OCI-LY1 (cell line): ENCODE results near the gene DENND1A.
A peak's percentile ranks its signal among the peaks of the same experiment; 100 is the strongest.

ENCODE experiments used
- H2AFZ ChIP-seq: fragments of 200-600 bp; sonication (generic), shearing (Covaris generic); 2 replicates; pipeline ENCODE4 v1.6.0; 2014; ENCODE audit warnings: antibody characterized with exemption, mild to moderate bottlenecking, low read length
- H3F3A ChIP-seq: fragments of 200-600 bp; sonication (generic), shearing (Covaris generic); 2 replicates; pipeline ENCODE4 v1.6.0; 2014; ENCODE audit warnings: mild to moderate bottlenecking, antibody characterized with exemption, low read length, moderate library complexity; ENCODE audit not compliant: insufficient read depth
- H3K27ac ChIP-seq: fragments of 200-600 bp; sonication (generic); 2 replicates; pipeline ENCODE4 v1.5.1; 2014; ENCODE audit warnings: low read length, mixed run types, mild to moderate bottlenecking, low read depth; ENCODE audit not compliant: poor library complexity, severe bottlenecking
- H3K27me3 ChIP-seq: fragments of 200-600 bp; sonication (generic); 2 replicates; pipeline ENCODE4 v1.6.0; 2014; ENCODE audit warnings: antibody characterized with exemption, mild to moderate bottlenecking, low read length, moderate library complexity; ENCODE audit not compliant: insufficient read depth
- H3K36me3 ChIP-seq: fragments of 200-600 bp; sonication (generic); 2 replicates; pipeline ENCODE4 v1.6.1; 2014; ENCODE audit warnings: mild to moderate bottlenecking, antibody characterized with exemption, low read length, moderate library complexity, mixed read lengths; ENCODE audit not compliant: insufficient read depth
- H3K4me1 ChIP-seq: fragments of 200-600 bp; sonication (generic); 2 replicates; pipeline ENCODE4 v1.5.1; 2014; ENCODE audit warnings: mild to moderate bottlenecking, low read length, moderate library complexity; ENCODE audit not compliant: insufficient read depth, severe bottlenecking
- H3K4me2 ChIP-seq: fragments of 200-600 bp; sonication (generic), shearing (Covaris generic); 2 replicates; pipeline ENCODE4 v1.6.1; 2014; ENCODE audit warnings: low read length
- H3K4me3 ChIP-seq: fragments of 200-600 bp; sonication (generic); 2 replicates; pipeline ENCODE4 v1.5.1; 2014; ENCODE audit warnings: low read length, low read depth, mild to moderate bottlenecking, mixed read lengths; ENCODE audit not compliant: poor library complexity, severe bottlenecking
- H3K79me2 ChIP-seq: fragments of 200-600 bp; shearing (Covaris generic); 2 replicates; pipeline ENCODE4 v1.6.1; 2016; ENCODE audit warnings: mixed run types, low read length, mixed read lengths; ENCODE audit not compliant: insufficient read depth
- H3K9ac ChIP-seq: fragments of 200-600 bp; sonication (generic), shearing (Covaris generic); 2 replicates; pipeline ENCODE4 v1.6.1; 2014; ENCODE audit warnings: mild to moderate bottlenecking, low read length, mixed read lengths
- H3K9me2 ChIP-seq: fragments of 200-600 bp; sonication (generic), shearing (Covaris generic); 2 replicates; pipeline ENCODE4 v1.6.1; 2014; ENCODE audit warnings: low read depth, mild to moderate bottlenecking, low read length, mixed read lengths
- H3K9me3 ChIP-seq: fragments of 200-600 bp; shearing (Covaris generic); 2 replicates; pipeline ENCODE4 v1.6.1; 2014; ENCODE audit warnings: low read length, mixed read lengths
- H4K20me1 ChIP-seq: fragments of 200-600 bp; sonication (generic), shearing (Covaris generic); 2 replicates; pipeline ENCODE4 v1.6.0; 2016; ENCODE audit warnings: mild to moderate bottlenecking, low read length; ENCODE audit not compliant: insufficient read depth
- EZH2 ChIP-seq: fragments of 200-600 bp; sonication (generic), shearing (Covaris generic); IDR thresholded peaks from 2 replicates; pipeline ENCODE4 v1.8.0; 2017; ENCODE audit warnings: borderline replicate concordance, mixed run types, mild to moderate bottlenecking, antibody characterized with exemption, low read length, moderate library complexity, mixed read lengths
- TF ChIP-seq, protein P1 (sequence below): fragments of 200-600 bp; sonication (generic), shearing (Covaris generic); IDR thresholded peaks from 2 replicates; pipeline ENCODE4 v1.5.1; 2017; ENCODE audit warnings: mild to moderate bottlenecking, antibody characterized with exemption, low read length, moderate library complexity, mixed read lengths

The DENND1A gene

GRCh38 chr9:123753669-123754258 is 176.2 kb downstream of the DENND1A start:
- no peaks in the 10 kb centered on the region for H3K79me2 ChIP-seq
- H3K4me3 ChIP-seq: no peak overlapping the region
- no peak overlapping the region for H2AFZ ChIP-seq
- H3K9ac ChIP-seq: no peak overlapping the region
- H3K27me3 ChIP-seq: no peaks in the 10 kb centered on the region
- H3K4me1 ChIP-seq: peaks cover 23% of the 10 kb centered on the region
- H3K36me3 ChIP-seq: no peaks in the 10 kb centered on the region
- H3F3A ChIP-seq: no peaks in the 10 kb centered on the region
- no peaks in the 10 kb centered on the region for H3K9me2 ChIP-seq
- no peak overlapping the region for H3K27ac ChIP-seq
- TF ChIP-seq EZH2: no peak
- TF ChIP-seq, protein P1, sequence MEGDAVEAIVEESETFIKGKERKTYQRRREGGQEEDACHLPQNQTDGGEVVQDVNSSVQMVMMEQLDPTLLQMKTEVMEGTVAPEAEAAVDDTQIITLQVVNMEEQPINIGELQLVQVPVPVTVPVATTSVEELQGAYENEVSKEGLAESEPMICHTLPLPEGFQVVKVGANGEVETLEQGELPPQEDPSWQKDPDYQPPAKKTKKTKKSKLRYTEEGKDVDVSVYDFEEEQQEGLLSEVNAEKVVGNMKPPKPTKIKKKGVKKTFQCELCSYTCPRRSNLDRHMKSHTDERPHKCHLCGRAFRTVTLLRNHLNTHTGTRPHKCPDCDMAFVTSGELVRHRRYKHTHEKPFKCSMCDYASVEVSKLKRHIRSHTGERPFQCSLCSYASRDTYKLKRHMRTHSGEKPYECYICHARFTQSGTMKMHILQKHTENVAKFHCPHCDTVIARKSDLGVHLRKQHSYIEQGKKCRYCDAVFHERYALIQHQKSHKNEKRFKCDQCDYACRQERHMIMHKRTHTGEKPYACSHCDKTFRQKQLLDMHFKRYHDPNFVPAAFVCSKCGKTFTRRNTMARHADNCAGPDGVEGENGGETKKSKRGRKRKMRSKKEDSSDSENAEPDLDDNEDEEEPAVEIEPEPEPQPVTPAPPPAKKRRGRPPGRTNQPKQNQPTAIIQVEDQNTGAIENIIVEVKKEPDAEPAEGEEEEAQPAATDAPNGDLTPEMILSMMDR: no peak
- no peaks in the 10 kb centered on the region for H4K20me1 ChIP-seq
- H3K9me3 ChIP-seq: no peaks in the 10 kb centered on the region
- no peak overlapping the region for H3K4me2 ChIP-seq

GRCh38 chr9:123753016-123753415 is 176.9 kb downstream of the DENND1A start:
- peaks cover 23% of the 10 kb centered on the region for H3K4me1 ChIP-seq
- no peaks in the 10 kb centered on the region for H3K79me2 ChIP-seq
- H3K4me2 ChIP-seq: no peak overlapping the region
- H3F3A ChIP-seq: no peaks in the 10 kb centered on the region
- no peaks in the 10 kb centered on the region for H3K36me3 ChIP-seq
- no peaks in the 10 kb centered on the region for H3K27me3 ChIP-seq
- no peaks in the 10 kb centered on the region for H3K9me2 ChIP-seq
- no peaks in the 10 kb centered on the region for H4K20me1 ChIP-seq
- no peak overlapping the region for H3K4me3 ChIP-seq
- no peak for TF ChIP-seq EZH2
- TF ChIP-seq, protein P1: no peak
- no peak overlapping the region for H3K9ac ChIP-seq
- H3K9me3 ChIP-seq: no peaks in the 10 kb centered on the region
- no peak overlapping the region for H2AFZ ChIP-seq
- no peak overlapping the region for H3K27ac ChIP-seq

- Histone ChIP-seq H3K79me2 (no peaks in the 10 kb centered on the region), H3K9ac (no peak overlapping the region), H3K4me3 (no peak overlapping the region), H3K36me3 (no peaks in the 10 kb centered on the region), H3F3A (no peaks in the 10 kb centered on the region), H3K4me1 (peaks cover 13% of the 10 kb centered on the region), H4K20me1 (no peaks in the 10 kb centered on the region), H3K9me3 (no peaks in the 10 kb centered on the region), H2AFZ (no peak overlapping the region), H3K27ac (peak overlapping the region; percentile 7), H3K27me3 (no peaks in the 10 kb centered on the region), H3K4me2 (no peak overlapping the region), H3K9me2 (no peaks in the 10 kb centered on the region)
- TF ChIP-seq EZH2: no peak
- TF ChIP-seq, protein P1: no peak
Observed at GRCh38 chr9:123749580-123750202, 180.2 kb downstream of the DENND1A start.
